ENCODE results near the gene RNFT2.
A peak's percentile ranks its signal among the peaks of the same experiment; 100 is the strongest.
"Not testable (repeated sequence)": the region's sequence is repeated elsewhere in the genome, so short reads cannot be mapped to it uniquely, and the experiment has no call there.

The RNFT2 gene

DNA sequence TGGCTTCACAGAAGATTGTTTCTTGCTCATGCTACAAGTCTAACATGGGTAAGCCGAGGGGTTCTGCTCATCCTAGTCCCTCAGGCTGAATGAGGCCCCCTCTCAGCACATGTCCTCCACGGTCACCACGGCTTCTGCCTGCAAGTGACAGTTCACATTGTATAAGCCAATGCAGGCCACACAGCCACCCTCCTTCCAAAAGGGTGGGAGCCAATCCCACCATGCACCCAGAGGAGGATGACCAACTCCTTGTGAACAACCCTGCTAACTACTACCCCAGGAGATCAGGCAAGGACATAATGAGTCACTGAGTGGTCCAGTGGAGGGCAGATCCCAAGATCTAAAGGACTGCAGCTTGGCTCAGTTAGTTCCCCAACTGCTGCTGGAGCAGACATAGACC, 6.3 kb upstream of the RNFT2 start:
- Histone ChIP-seq H3K4me1 (ENCODE audit: control insufficient read depth, insufficient read depth, low read length) (peaks cover 12% of the 10 kb centered on the region), H3K4me3 (ENCODE audit: low read depth, low read length) (no peak overlapping the region), H3K27ac (ENCODE audit: low read depth, low read length) (no peak overlapping the region), H3K36me3 (ENCODE audit: control insufficient read depth, insufficient read depth, low read length) (peaks cover 18% of the 10 kb centered on the region), H3K9ac (ENCODE audit: low read length) (no peak overlapping the region), H3K9me3 (ENCODE audit: control insufficient read depth, insufficient read depth, low read depth, low read length) (no peaks in the 10 kb centered on the region), H3K27me3 (ENCODE audit: control insufficient read depth, insufficient read depth, low read length) (no peaks in the 10 kb centered on the region)

DNA sequence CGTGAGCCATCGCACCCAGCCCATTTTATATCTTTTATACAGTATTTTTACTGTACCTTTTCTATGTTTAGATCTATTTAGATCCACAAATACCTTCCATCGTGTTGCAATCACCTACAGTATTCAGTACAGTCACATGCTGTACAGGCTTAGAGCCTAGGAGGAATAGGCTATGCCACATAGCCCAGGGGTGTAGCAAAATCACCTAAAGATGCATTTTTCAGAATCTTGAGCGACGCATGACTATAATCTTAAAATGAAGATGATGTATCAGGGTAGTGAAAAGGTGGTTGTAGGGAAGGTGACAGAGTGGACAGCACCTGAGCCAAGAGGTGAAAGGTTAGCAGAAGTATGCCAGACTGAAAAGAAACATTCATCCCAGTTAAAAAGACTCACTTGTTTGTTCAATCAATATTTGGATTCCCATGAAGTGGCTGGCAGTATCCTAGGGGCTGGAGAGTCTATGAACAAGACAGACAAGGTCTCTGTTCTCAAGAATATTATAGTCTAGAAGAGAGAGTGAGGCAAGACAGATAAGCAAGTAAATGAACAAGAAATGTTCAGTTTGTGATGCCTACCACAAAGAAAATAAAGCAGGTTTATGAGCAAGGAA, 3.9 kb upstream of the RNFT2 start:
- no peaks in the 10 kb centered on the region for H3K9me3 ChIP-seq (ENCODE audit: control insufficient read depth, insufficient read depth, low read depth, low read length)
- H3K4me3 ChIP-seq (ENCODE audit: low read depth, low read length): no peak overlapping the region
- peaks cover 18% of the 10 kb centered on the region for H3K36me3 ChIP-seq (ENCODE audit: control insufficient read depth, insufficient read depth, low read length)
- peaks cover 10% of the 10 kb centered on the region; the same call in 1 of the 2 replicates for H3K4me1 ChIP-seq (ENCODE audit: control insufficient read depth, insufficient read depth, low read length)
- no peaks in the 10 kb centered on the region for H3K27me3 ChIP-seq (ENCODE audit: control insufficient read depth, insufficient read depth, low read length)
- H3K27ac ChIP-seq (ENCODE audit: low read depth, low read length): no peak overlapping the region
- H3K9ac ChIP-seq (ENCODE audit: low read length): no peak overlapping the region

DNA sequence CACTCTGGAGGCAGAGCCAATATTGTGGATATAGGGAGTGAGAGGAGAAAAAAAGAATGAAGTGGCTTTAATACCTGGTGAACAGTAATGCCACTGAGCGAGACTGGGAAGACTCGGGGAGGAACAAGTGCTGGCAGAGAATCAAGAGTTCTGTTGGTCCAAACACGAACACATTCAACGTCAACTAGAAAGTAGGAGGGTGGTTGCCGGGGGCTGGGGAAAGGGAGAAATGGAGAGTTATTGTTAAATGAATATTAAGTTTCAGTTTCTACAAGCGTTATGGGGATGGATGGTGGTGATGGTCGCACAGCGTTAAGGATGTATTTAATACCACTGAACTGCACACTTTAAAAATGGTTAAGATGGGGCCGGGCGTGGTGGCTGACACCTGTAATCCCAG, 3.0 kb upstream of the RNFT2 start:
- no peak overlapping the region for H3K4me3 ChIP-seq (ENCODE audit: low read depth, low read length)
- peaks cover 10% of the 10 kb centered on the region; the same call in 1 of the 2 replicates for H3K4me1 ChIP-seq (ENCODE audit: control insufficient read depth, insufficient read depth, low read length)
- H3K36me3 ChIP-seq (ENCODE audit: control insufficient read depth, insufficient read depth, low read length): peaks cover 18% of the 10 kb centered on the region
- H3K27ac ChIP-seq (ENCODE audit: low read depth, low read length): no peak overlapping the region
- no peak overlapping the region for H3K9ac ChIP-seq (ENCODE audit: low read length)
- H3K9me3 ChIP-seq (ENCODE audit: control insufficient read depth, insufficient read depth, low read depth, low read length): no peaks in the 10 kb centered on the region
- H3K27me3 ChIP-seq (ENCODE audit: control insufficient read depth, insufficient read depth, low read length): no peaks in the 10 kb centered on the region

DNA sequence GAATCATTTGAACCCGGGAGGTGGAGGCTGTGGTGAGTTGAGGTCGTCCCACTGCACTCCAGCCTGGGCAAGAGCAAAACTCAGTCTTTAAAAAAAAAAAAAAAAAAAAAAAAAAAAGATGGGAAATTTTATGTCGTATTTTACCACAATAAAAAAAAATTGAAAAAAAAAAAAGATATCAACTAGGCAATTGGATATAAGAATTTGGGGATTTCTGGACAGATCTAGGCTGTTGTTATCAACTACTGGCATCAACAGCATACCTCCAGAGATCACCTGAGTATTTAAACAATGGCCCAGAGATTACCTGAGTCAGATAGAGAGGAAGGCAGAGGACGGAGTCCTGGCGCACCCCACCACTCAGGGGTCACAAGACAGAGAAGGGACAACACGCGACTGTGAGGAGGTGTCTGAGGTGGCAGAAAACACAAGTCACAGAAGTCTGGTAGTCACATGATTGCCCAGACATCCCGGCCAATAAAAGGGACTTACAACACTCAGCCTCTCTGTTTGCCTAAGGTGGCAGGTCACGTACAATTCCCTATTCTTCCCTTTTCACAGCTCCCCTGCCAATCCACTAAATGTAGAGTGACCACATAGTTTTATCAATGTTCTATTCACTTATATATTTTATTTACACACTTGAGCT, 2.0 kb upstream of the RNFT2 start:
- Histone ChIP-seq H3K9ac (ENCODE audit: low read length) (no peak overlapping the region), H3K4me1 (ENCODE audit: control insufficient read depth, insufficient read depth, low read length) (peaks cover 10% of the 10 kb centered on the region; the same call in 1 of the 2 replicates), H3K9me3 (ENCODE audit: control insufficient read depth, insufficient read depth, low read depth, low read length) (no peaks in the 10 kb centered on the region), H3K36me3 (ENCODE audit: control insufficient read depth, insufficient read depth, low read length) (peaks cover 26% of the 10 kb centered on the region), H3K27me3 (ENCODE audit: control insufficient read depth, insufficient read depth, low read length) (no peaks in the 10 kb centered on the region), H3K27ac (ENCODE audit: low read depth, low read length) (no peak overlapping the region), H3K4me3 (ENCODE audit: low read depth, low read length) (peak overlapping the region; percentile 77; the same call in 1 of the 2 replicates)

DNA sequence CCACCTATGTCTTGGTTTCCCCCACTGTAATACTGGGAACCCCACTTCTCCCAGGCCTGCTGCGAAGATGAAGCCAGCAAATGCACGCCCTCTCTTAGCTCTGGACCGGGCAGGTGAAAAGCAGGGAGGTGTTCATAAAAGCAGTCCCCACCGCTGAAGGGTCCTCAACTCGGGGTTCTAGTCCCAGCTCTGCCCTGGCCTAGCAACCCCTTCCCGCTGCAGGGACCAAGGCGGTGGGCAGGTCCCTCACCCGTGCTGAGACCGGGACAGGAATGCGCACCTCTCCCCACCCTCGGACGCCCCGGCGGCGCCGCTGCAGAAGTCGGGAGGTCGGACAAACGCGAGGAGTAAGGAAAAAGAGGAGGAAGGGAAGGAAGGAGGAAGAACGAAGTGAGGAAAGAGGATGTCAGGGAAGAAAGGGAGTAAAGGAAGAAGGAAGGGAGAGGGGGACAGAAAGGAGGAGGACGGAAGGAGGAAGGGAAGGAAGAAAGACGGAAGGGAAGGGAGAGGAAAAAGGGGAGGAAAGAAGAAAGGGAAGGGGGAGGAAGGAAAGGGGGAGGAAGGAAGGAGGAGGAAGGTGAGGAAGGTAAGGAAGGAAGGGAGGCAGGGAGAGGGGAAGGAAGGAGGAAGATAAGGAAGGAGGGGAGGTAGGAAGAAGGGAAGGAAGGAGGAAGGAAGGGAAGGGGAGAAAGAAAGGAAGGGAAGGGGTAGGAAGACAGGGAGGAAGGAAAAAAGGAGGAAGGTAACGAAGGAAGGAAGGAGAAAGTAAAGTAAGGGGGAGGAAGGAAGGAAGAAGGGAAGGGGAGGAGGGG, 947 bp upstream of the RNFT2 start:
- H3K9me3 ChIP-seq (ENCODE audit: control insufficient read depth, insufficient read depth, low read depth, low read length): no peaks in the 10 kb centered on the region
- peak overlapping the region; percentile 77 for H3K4me3 ChIP-seq (ENCODE audit: low read depth, low read length)
- H3K9ac ChIP-seq (ENCODE audit: low read length): peak overlapping the region; percentile 90
- H3K27ac ChIP-seq (ENCODE audit: low read depth, low read length): no peak overlapping the region
- peaks cover 31% of the 10 kb centered on the region for H3K36me3 ChIP-seq (ENCODE audit: control insufficient read depth, insufficient read depth, low read length)
- H3K4me1 ChIP-seq (ENCODE audit: control insufficient read depth, insufficient read depth, low read length): peaks cover 10% of the 10 kb centered on the region; the same call in 1 of the 2 replicates
- no peaks in the 10 kb centered on the region for H3K27me3 ChIP-seq (ENCODE audit: control insufficient read depth, insufficient read depth, low read length)

DNA sequence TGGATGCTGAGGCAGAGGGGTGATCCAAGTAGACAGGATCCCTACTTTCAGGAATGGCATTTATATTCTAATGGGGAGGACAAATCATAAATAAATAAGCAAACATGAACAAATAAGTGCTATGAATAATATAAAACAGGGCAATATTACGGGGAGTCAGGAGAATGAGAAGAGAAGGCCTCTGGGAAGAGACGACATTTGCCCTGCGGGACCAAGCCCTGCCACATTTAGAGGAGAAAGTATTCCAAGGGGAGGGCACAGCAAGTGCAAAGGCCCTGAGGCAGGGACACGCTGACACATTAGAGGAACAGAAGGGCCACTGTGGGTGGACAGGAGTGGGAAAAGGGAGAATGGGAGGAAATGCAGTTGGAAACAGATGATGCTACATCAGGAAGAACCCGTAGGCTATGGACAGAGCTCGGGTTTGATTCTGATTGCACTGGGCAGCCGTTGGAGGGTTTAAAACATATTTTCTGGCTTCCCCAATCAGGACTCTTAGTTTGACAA, 1.3 kb downstream of the RNFT2 start:
- 0 out of 2 replicates have a peak overlapping the region, but pooled peaks have one; percentile 77 for H3K4me3 ChIP-seq (ENCODE audit: low read depth, low read length)
- peaks cover 33% of the 10 kb centered on the region for H3K36me3 ChIP-seq (ENCODE audit: control insufficient read depth, insufficient read depth, low read length)
- no peak overlapping the region for H3K27ac ChIP-seq (ENCODE audit: low read depth, low read length)
- no peak overlapping the region for H3K9ac ChIP-seq (ENCODE audit: low read length)
- no peaks in the 10 kb centered on the region for H3K9me3 ChIP-seq (ENCODE audit: control insufficient read depth, insufficient read depth, low read depth, low read length)
- peaks cover 10% of the 10 kb centered on the region; the same call in 1 of the 2 replicates for H3K4me1 ChIP-seq (ENCODE audit: control insufficient read depth, insufficient read depth, low read length)
- no peaks in the 10 kb centered on the region for H3K27me3 ChIP-seq (ENCODE audit: control insufficient read depth, insufficient read depth, low read length)

DNA sequence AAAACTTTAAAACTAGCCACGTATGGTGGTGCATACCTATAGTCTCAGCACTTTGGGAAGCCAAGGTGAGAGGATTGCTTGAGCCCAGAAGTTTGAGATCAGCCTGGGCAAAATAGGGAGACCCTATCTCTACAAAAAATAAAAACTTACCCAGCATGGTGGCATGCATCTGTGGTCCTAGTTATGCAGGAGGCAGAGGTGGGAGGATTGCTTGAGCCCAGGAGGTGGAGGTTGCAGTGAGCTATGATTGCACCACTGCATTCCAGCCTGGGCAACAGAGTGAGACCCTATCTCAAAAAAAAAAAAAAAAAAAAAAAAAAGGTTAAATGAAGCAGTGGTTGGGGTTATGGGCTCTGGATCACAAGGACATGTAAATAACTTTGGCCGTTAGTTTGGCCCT, 4.7 kb downstream of the RNFT2 start:
- not testable (repeated sequence) for H3K9ac ChIP-seq (ENCODE audit: low read length); H3K4me1 ChIP-seq (ENCODE audit: control insufficient read depth, insufficient read depth, low read length); H3K9me3 ChIP-seq (ENCODE audit: control insufficient read depth, insufficient read depth, low read depth, low read length); H3K27ac ChIP-seq (ENCODE audit: low read depth, low read length); H3K4me3 ChIP-seq (ENCODE audit: low read depth, low read length); H3K27me3 ChIP-seq (ENCODE audit: control insufficient read depth, insufficient read depth, low read length)
- peaks cover 35% of the 10 kb centered on the region for H3K36me3 ChIP-seq (ENCODE audit: control insufficient read depth, insufficient read depth, low read length)

DNA sequence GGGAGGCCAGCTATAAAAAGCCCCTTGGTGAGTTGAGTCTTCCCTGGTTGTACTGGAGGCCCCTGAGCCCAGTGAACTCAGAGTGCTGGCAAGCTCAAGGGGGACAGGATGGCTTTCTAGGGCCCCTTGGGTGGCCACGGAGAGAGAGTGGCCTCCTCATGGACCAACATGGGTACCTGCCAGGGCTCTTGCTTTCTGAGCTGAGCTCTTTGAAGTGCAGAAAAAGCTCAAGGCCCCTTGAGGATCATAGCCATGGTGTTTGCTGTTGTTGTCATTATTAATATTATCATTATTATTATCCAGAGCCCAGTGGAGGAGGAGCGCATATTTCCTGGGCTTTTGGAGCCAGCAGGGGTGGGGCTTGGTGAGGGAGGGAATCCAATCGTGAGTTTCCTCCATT, 6.7 kb downstream of the RNFT2 start:
- Histone ChIP-seq H3K4me3 (ENCODE audit: low read depth, low read length) (no peak overlapping the region), H3K9me3 (ENCODE audit: control insufficient read depth, insufficient read depth, low read depth, low read length) (no peaks in the 10 kb centered on the region), H3K36me3 (ENCODE audit: control insufficient read depth, insufficient read depth, low read length) (peaks cover 39% of the 10 kb centered on the region), H3K4me1 (ENCODE audit: control insufficient read depth, insufficient read depth, low read length) (no peaks in the 10 kb centered on the region), H3K27me3 (ENCODE audit: control insufficient read depth, insufficient read depth, low read length) (no peaks in the 10 kb centered on the region), H3K9ac (ENCODE audit: low read length) (no peak overlapping the region), H3K27ac (ENCODE audit: low read depth, low read length) (no peak overlapping the region)

DNA sequence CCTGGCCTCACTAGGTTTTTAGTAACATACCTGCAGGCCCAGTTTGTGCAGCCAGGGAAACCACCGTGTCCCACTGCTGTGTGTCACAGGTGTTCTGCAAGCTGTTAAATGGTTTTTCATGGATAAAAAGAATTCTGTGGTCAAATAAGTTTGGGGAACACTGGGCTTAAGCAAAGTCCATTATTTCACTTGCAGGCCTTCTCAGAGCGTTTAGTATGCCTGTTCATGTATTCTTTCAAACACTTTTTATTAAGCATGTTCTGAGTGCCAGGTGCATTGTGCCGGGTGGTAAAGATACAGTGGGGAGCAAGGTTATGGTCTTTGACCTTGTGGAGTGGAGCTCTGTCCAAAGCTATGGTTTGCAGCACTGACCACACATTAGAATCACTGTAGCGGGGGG, 7.4 kb downstream of the RNFT2 start:
- H3K27me3 ChIP-seq (ENCODE audit: control insufficient read depth, insufficient read depth, low read length): no peaks in the 10 kb centered on the region
- H3K9me3 ChIP-seq (ENCODE audit: control insufficient read depth, insufficient read depth, low read depth, low read length): no peaks in the 10 kb centered on the region
- H3K27ac ChIP-seq (ENCODE audit: low read depth, low read length): no peak overlapping the region
- peaks cover 41% of the 10 kb centered on the region for H3K36me3 ChIP-seq (ENCODE audit: control insufficient read depth, insufficient read depth, low read length)
- H3K4me3 ChIP-seq (ENCODE audit: low read depth, low read length): no peak overlapping the region
- H3K9ac ChIP-seq (ENCODE audit: low read length): no peak overlapping the region
- H3K4me1 ChIP-seq (ENCODE audit: control insufficient read depth, insufficient read depth, low read length): no peaks in the 10 kb centered on the region

DNA sequence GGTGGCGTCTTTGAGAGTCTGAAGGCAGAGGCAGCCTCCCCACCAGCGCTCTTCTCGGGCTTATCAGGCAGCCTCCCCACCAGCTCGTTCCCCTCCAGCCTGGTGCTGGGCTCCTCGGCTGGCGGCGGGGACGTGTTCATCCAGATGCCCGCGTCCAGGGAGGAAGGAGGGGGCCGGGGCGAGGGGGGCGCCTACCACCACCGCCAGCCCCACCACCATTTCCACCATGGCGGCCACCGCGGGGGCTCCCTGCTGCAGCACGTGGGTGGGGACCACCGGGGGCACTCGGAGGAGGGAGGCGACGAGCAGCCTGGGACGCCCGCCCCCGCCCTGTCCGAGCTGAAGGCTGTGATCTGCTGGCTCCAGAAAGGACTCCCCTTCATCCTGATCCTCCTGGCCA, 11.8 kb downstream of the RNFT2 start:
- no peaks in the 10 kb centered on the region for H3K27me3 ChIP-seq (ENCODE audit: control insufficient read depth, insufficient read depth, low read length)
- H3K27ac ChIP-seq (ENCODE audit: low read depth, low read length): no peak overlapping the region
- H3K4me3 ChIP-seq (ENCODE audit: low read depth, low read length): no peak overlapping the region
- no peaks in the 10 kb centered on the region for H3K4me1 ChIP-seq (ENCODE audit: control insufficient read depth, insufficient read depth, low read length)
- H3K9me3 ChIP-seq (ENCODE audit: control insufficient read depth, insufficient read depth, low read depth, low read length): no peaks in the 10 kb centered on the region
- no peak overlapping the region for H3K9ac ChIP-seq (ENCODE audit: low read length)
- H3K36me3 ChIP-seq (ENCODE audit: control insufficient read depth, insufficient read depth, low read length): peaks cover 27% of the 10 kb centered on the region

DNA sequence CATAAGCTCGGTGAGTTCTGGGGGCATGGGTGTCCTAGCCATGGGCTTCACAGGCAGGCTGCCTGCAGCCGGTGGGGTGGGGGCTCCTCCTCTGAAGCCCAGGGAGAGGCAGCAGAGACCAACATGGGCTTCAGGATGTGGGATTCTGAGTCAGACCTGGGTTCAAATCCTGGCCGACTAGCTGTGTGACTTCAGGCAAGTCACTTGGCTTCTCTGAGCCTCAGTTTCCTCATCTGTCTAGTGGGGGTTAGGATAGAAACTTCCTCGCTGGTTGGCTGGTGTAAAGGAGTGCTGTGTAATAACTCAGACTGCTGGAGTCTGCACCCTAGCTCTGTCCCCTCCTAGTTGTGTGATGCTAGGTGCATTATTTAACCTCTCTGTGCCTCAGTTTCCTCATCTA, 12.2 kb downstream of the RNFT2 start:
- H3K4me1 ChIP-seq (ENCODE audit: control insufficient read depth, insufficient read depth, low read length): no peaks in the 10 kb centered on the region
- no peaks in the 10 kb centered on the region for H3K9me3 ChIP-seq (ENCODE audit: control insufficient read depth, insufficient read depth, low read depth, low read length)
- no peak overlapping the region for H3K4me3 ChIP-seq (ENCODE audit: low read depth, low read length)
- no peak overlapping the region for H3K9ac ChIP-seq (ENCODE audit: low read length)
- H3K27me3 ChIP-seq (ENCODE audit: control insufficient read depth, insufficient read depth, low read length): no peaks in the 10 kb centered on the region
- H3K36me3 ChIP-seq (ENCODE audit: control insufficient read depth, insufficient read depth, low read length): peaks cover 27% of the 10 kb centered on the region
- no peak overlapping the region for H3K27ac ChIP-seq (ENCODE audit: low read depth, low read length)
